Measurements from ENCODE around the gene PHC3. TPM values are rescaled to one million over a fixed set of nuclear protein-coding genes. Genes with fewer than 3 reads are reported as not detected.

The PHC3 gene
- total and polyA plus RNA-seq, 2 of the 13 experiments (the other 11 are each of a cell fraction or from before 2014, with no cell fraction given) = 24.1 to 49.0 TPM

DNA sequence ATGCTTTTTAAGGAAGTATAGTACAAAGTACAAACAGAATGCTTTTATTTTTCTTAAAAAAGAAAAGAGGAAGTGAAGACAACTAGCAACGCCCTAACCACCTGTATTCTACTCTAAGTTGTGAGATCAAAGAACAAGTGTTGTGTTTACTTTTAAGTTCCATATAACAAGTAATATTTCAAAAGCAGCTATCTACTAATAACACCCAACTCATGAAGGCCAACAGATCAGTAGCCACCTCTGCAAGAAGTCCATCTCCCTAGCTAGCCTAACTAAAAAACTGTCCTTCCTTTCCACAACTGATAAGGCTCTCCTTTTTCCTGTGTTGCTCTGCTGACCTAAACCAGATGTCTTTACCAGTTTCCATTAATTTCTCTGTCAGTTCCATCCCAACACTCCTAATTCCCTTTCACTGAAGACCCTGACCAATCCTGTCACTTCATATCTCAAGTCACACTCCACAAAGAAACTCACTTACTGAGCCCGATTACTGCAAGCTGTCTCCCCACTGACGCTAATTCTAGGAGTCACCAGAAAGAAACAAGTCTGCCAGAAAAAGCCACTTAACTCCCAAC, 26.9 kb downstream of the PHC3 start:
- Histone ChIP-seq H2AFZ (ENCODE audit: low read length) (no peak overlapping the region), H3K36me3 (replicated peaks in 1 of 2; ENCODE audit: control insufficient read depth in 1 of 2, insufficient read depth in 2 of 2, low read length in 2 of 2) (peaks cover 1 to 13% of the 10 kb centered on the region in 2 experiments; a peak in 3 of 5 replicates), H4K20me1 (ENCODE audit: insufficient read depth, low read length) (peaks cover 13% of the 10 kb centered on the region), H3K4me3 (replicated peaks in 1 of 3; ENCODE audit: insufficient read depth in 1 of 3, low read depth in 2 of 3, low read length in 3 of 3) (no peak overlapping the region), H3K27me3 (ENCODE audit: control insufficient read depth in 1 of 2, insufficient read depth in 2 of 2, low read length in 2 of 2) (no peaks in the 10 kb centered on the region), H3K4me2 (ENCODE audit: low read depth, low read length) (no peak overlapping the region), H3K4me1 (ENCODE audit: insufficient read depth, low read length) (peaks cover 22% of the 10 kb centered on the region), H3K9ac (ENCODE audit: insufficient read depth, low read depth, low read length) (no peak overlapping the region), H3K27ac (ENCODE audit: extremely low read length, insufficient read depth, low read length) (peak overlapping the region; percentile 31), H3K9me3 (ENCODE audit: low read length) (no peaks in the 10 kb centered on the region), H3K79me2 (ENCODE audit: insufficient read depth, low read length) (peaks cover 60% of the 10 kb centered on the region)
- no TSS peak for BruUV-seq (replicated peaks)
- ATAC-seq (no peak; the same call in 2 of the 3 replicates), FAIRE-seq (no peak), DNase-seq (ENCODE audit: low spot score) (no peak)
- TF ChIP-seq GATAD2A (CRISPR knock-in tag; IDR thresholded peaks at IDR 0.05) (no peak), ZNF720 (CRISPR knock-in tag; IDR thresholded peaks at IDR 0.05) (no peak), ZNF160 (CRISPR knock-in tag; IDR thresholded peaks at IDR 0.05) (no peak), ATF1 (CRISPR knock-in tag; IDR thresholded peaks at IDR 0.05) (no peak), CEBPG (CRISPR knock-in tag; IDR thresholded peaks at IDR 0.05) (no peak), FOXK2 (IDR thresholded peaks at IDR 0.05) (no peak), ELF4 (CRISPR knock-in tag; IDR thresholded peaks at IDR 0.05; ENCODE audit: borderline replicate concordance) (no peak), HDAC2 (CRISPR knock-in tag; IDR thresholded peaks at IDR 0.05) (no peak), IRX3 (CRISPR knock-in tag; IDR thresholded peaks at IDR 0.05; ENCODE audit: borderline replicate concordance, low read depth) (no peak), SRY (CRISPR knock-in tag; IDR thresholded peaks at IDR 0.05) (no peak), FLYWCH1 (CRISPR knock-in tag; IDR thresholded peaks at IDR 0.05) (no peak), KLF15 (CRISPR knock-in tag; IDR thresholded peaks at IDR 0.05; ENCODE audit: borderline replicate concordance) (no peak), MED13 (CRISPR knock-in tag; IDR thresholded peaks at IDR 0.05) (no peak), POLR2AphosphoS2 (IDR thresholded peaks at IDR 0.05; ENCODE audit: low read depth, low read length) (no peak), TAF15 (IDR thresholded peaks at IDR 0.05; ENCODE audit: low read depth, low read length, poor library complexity, severe bottlenecking) (no peak), PRPF4 (IDR thresholded peaks at IDR 0.05; ENCODE audit: low read depth, low read length, poor library complexity, severe bottlenecking) (no peak), ZNF550 (CRISPR knock-in tag; IDR thresholded peaks at IDR 0.05; ENCODE audit: borderline replicate concordance) (no peak), SIX4 (CRISPR knock-in tag; IDR thresholded peaks at IDR 0.05) (no peak), SALL2 (CRISPR knock-in tag; IDR thresholded peaks at IDR 0.05) (no peak)
- TF ChIP-seq, protein P1, sequence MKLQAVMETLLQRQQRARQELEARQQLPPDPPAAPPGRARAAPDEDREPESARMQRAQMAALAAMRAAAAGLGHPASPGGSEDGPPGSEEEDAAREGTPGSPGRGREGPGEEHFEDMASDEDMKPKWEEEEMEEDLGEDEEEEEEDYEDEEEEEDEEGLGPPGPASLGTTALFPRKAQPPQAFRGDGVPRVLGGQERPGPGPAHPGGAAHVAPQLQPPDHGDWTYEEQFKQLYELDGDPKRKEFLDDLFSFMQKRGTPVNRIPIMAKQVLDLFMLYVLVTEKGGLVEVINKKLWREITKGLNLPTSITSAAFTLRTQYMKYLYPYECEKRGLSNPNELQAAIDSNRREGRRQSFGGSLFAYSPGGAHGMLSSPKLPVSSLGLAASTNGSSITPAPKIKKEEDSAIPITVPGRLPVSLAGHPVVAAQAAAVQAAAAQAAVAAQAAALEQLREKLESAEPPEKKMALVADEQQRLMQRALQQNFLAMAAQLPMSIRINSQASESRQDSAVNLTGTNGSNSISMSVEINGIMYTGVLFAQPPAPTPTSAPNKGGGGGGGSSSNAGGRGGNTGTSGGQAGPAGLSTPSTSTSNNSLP (IDR thresholded peaks at IDR 0.05; ENCODE audit: low read depth, low read length) = no peak
- intact Hi-C loops (cut with micrococcal nuclease; ENCODE audit: unreplicated experiment) = no loop called here
- CTCF ChIA-PET (ENCODE audit: low intra/inter-chr PET ratio, low total read pairs) = no interaction called here
- POLR2A ChIA-PET = no interaction called here
- 98% methylated on average over 3 of the region's 3 CpGs for WGBS (ENCODE audit: low lambda C conversion rate)
- in situ Hi-C loops (cut with HindIII; ENCODE audit: extremely low pct_ligation_motif_present, low pct_unique_long_range_greater_than_20kb) = no loop called here
